Stomach (tissue), 19 donors: Measurements from ENCODE around the gene PRRC2C. TPM values are rescaled to one million over a fixed set of nuclear protein-coding genes. Genes with fewer than 3 reads are reported as not detected.
A peak's percentile ranks its signal among the peaks of the same experiment; 100 is the strongest.
"Not testable (repeated sequence)": the region's sequence is repeated elsewhere in the genome, so short reads cannot be mapped to it uniquely, and the experiment has no call there.

ENCODE experiments used
- DNase-seq, 2 donors: peaks; one replicate each; pipeline versions ENCODE4 v3.0.0 to v3.0.0-alpha.2; 2013 to 2019
- H3K27ac ChIP-seq, 5 donors: fragments of 200-600 bp in 4 of 5; sonication (generic) in 4 of 5; one replicate each; pipeline ENCODE4 v1.5.1; 2013 to 2019; ENCODE audit warnings: mild to moderate bottlenecking in 1 of 5, moderate library complexity in 1 of 5
- H3K27me3 ChIP-seq, 3 donors: fragments of 200-600 bp; sonication (generic); one replicate each; pipeline ENCODE4 v1.5.1; 2017 to 2019; ENCODE audit warnings: mixed run types in 1 of 3
- H3K36me3 ChIP-seq, 4 donors: fragments of 200-600 bp; sonication (generic); 1 replicate in 3 of 4; 2 replicates in 1 of 4; pipeline ENCODE4 v1.5.1; 2016 to 2019
- H3K4me1 ChIP-seq, 4 donors: fragments of 200-600 bp; sonication (generic); one replicate each; pipeline ENCODE4 v1.5.1; 2016 to 2019
- H3K4me3 ChIP-seq, 4 donors: fragments of 200-600 bp; sonication (generic) in 3 of 4; one replicate each; pipeline ENCODE4 v1.5.1; 2016 to 2019; ENCODE audit warnings: mild to moderate bottlenecking in 1 of 4
- H3K9me3 ChIP-seq, 4 donors: fragments of 200-600 bp; sonication (generic); one replicate each; pipeline ENCODE4 v1.5.1; 2016 to 2019
- EP300 ChIP-seq: sonication (generic); formaldehyde crosslinking; IDR thresholded peaks from one replicate; pipeline ENCODE4 v1.6.1; 2017; ENCODE audit warnings: antibody characterized with exemption
- POLR2A ChIP-seq, 4 donors: fragments of 450-650 bp; IDR thresholded peaks; one replicate each; pipeline ENCODE4 v1.6.1; 2016; ENCODE audit warnings: antibody characterized with exemption in 4 of 4, control low read depth in 2 of 4, mild to moderate bottlenecking in 1 of 4, moderate library complexity in 1 of 4
- POLR2AphosphoS5 ChIP-seq, 3 donors: sonication (generic); formaldehyde crosslinking; IDR thresholded peaks; one replicate each; pipeline ENCODE4 v1.6.1; 2016; ENCODE audit warnings: antibody characterized with exemption in 3 of 3
- WGBS, 5 donors: extraction: QIAGEN DNeasy Blood & Tissue Kit in 3 of 5; methylation state at CpG; one replicate each; pipeline versions ENCODE4 v1.1.5 to v1.1.7; 2013 to 2018; 5-methylcytosine and 5-hydroxymethylcytosine counted together
- intact Hi-C: fragments of 100-400 bp; cut with DNase I; formaldehyde crosslinking; loops from one replicate; pipeline ENCODE4 v1.15.1; 2023; ENCODE audit warnings: low total_unique reads
- long read RNA-seq, 10 donors: transcript quantifications; one replicate each; lab custom pipeline, GENCODE V29; 2026
- polyA plus RNA-seq, 3 donors: library from polyadenylated mRNA; stranded (reverse); fragments of 200-250 nt; gene quantifications; one replicate each; pipeline ENCODE4 v1.2.3, GENCODE V29; 2013
- total RNA-seq, 5 donors: library from RNA; depleted of rRNA; stranded (reverse); fragments of >200 nt; gene quantifications; one replicate each; pipeline versions ENCODE4 v1.1.0 to v1.2.3, GENCODE V29; 2014 to 2016
- TF ChIP-seq, protein P1 (sequence below), 7 experiments: fragments of 450-650 bp in 4 of 7; fragments of 200-600 bp in 3 of 7; sonication (generic) in 3 of 7; IDR thresholded peaks; one replicate each; pipeline ENCODE4 v1.5.1; 2016 to 2019; ENCODE audit warnings: antibody characterized with exemption in 7 of 7, control low read depth in 2 of 7, mild to moderate bottlenecking in 1 of 7
- donor health status: healthy with polysubstance abuse.
- donor health status: Bipolar disorder and iron deficiency.
- donor health status: healthy.

The PRRC2C gene
- 10 to 100 TPM; 44.9 to 99.3 (median 90.5) TPM for total RNA-seq
- polyA plus RNA-seq, result 100 to 1,000 TPM in 1 of 3 donors, 10 to 100 TPM in 2; 19.0 to 404 (median 35.9) TPM
- long read RNA-seq, donor 1, partial matches to known transcripts, result 7 of 7 reads
- long read RNA-seq, donor 1, other reads (novel, unspliced or antisense), result 0 of 7 reads
- long read RNA-seq, donor 2, partial matches to known transcripts, result 12 of 13 reads
- long read RNA-seq, donor 2, other reads (novel, unspliced or antisense), result 0 of 13 reads
- long read RNA-seq, donor 3, partial matches to known transcripts, result 32 of 35 reads
- long read RNA-seq, donor 3, other reads (novel, unspliced or antisense), result 0 of 35 reads
- long read RNA-seq, donor 4, result 0 reads
- long read RNA-seq, donor 5, partial matches to known transcripts, result 29 of 30 reads
- long read RNA-seq, donor 5, other reads (novel, unspliced or antisense), result 0 of 30 reads
- long read RNA-seq, donor 6, result 0 reads
- long read RNA-seq, donor 7, partial matches to known transcripts, result 28 of 28 reads
- long read RNA-seq, donor 7, other reads (novel, unspliced or antisense), result 0 of 28 reads
- long read RNA-seq, donor 8, partial matches to known transcripts, result 62 of 63 reads
- long read RNA-seq, donor 8, other reads (novel, unspliced or antisense), result 0 of 63 reads
- long read RNA-seq, donor 9, partial matches to known transcripts, result 47 of 50 reads
- long read RNA-seq, donor 9, other reads (novel, unspliced or antisense), result 0 of 50 reads
- long read RNA-seq, donor 10, partial matches to known transcripts, result 8 of 9 reads
- long read RNA-seq, donor 10, other reads (novel, unspliced or antisense), result 0 of 9 reads

DNA sequence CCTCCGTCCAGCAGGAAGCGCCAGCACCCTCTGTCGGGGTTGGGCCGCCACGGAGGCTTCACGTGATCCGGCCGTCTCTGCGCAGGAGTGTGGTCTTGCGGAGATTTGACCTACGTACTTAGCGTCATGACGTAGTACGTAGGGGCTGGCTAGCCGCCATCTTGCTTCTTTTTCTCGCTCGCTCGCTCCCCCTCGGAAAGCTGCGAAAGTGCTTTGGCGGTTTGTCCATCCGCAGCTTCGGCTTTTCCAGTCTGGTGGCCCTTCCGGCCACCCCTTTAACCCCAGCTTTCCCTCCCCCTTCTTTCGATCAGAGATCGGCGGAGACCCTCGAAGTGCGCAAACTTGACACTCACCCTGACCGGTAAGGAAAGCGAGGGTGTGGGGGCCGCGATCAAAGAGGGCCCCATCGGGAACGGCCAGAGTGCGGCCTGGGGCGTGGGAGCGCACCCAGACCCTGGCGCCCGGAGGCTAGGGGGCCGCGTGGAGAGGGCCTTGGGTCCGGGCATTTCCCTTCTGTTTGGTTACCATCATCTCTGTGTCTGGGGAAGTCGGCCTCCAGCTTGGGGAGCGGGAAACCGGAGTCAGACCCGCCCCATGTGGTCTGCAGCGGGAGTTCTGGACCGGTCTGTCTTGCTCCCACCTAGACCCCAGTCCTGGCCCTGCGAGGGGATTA, at the start of gene PRRC2C:
Gene PRRC2C (plus strand): TSS at position 156 of the 673 bp plus-strand sequence. CDS start 26,559 bp downstream, outside the sequence.
- intact Hi-C loops, result no loop called here
- WGBS, 5 donors, result 0 to 1% (median 0%) methylated on average over 20 to 50 of the region's 50 CpGs
- TF ChIP-seq EP300 (no peak), POLR2A (IDR thresholded peaks at IDR 0.05) (peak in 1 of 4 donors; percentile 25), POLR2AphosphoS5 (IDR thresholded peaks at IDR 0.05) (peak; percentile 83 to 96 (median 96))
- TF ChIP-seq, protein P1, sequence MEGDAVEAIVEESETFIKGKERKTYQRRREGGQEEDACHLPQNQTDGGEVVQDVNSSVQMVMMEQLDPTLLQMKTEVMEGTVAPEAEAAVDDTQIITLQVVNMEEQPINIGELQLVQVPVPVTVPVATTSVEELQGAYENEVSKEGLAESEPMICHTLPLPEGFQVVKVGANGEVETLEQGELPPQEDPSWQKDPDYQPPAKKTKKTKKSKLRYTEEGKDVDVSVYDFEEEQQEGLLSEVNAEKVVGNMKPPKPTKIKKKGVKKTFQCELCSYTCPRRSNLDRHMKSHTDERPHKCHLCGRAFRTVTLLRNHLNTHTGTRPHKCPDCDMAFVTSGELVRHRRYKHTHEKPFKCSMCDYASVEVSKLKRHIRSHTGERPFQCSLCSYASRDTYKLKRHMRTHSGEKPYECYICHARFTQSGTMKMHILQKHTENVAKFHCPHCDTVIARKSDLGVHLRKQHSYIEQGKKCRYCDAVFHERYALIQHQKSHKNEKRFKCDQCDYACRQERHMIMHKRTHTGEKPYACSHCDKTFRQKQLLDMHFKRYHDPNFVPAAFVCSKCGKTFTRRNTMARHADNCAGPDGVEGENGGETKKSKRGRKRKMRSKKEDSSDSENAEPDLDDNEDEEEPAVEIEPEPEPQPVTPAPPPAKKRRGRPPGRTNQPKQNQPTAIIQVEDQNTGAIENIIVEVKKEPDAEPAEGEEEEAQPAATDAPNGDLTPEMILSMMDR (IDR thresholded peaks at IDR 0.05), result peak in 4 of 7 experiments; percentile 67 to 94 (median 76)

DNA sequence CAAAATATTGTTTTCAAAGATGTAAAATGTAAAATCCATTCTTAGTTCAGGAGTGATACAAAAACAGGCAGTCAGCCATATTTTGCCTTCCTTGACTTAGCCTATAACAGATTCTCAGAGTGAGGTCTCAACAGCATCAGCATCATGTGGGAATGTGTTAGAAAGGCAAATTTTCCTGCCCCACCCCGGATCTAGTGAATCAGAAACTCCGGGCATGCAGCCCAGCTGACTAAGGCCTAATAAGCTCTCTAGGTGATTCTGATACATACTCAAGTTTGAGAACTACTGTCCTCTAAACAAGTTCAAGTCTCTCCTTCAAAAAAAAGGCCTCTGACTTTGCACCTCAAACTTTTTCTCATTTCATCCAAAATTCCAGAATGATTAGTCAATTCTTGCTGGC, 46.9 kb upstream of the PRRC2C start:
- Histone ChIP-seq H3K36me3 (no peaks in the 10 kb centered on the region), H3K27me3 (no peaks in the 10 kb centered on the region), H3K9me3 (no peaks in the 10 kb centered on the region), H3K4me1 (peaks cover 0 to 10% (median 2%) of the 10 kb centered on the region in 4 donors), H3K27ac (no peak overlapping the region), H3K4me3 (no peak overlapping the region)
- intact Hi-C loops, result no loop called here
- DNase-seq, result peak in 1 of 2 donors; percentile 54
- no peak for TF ChIP-seq POLR2AphosphoS5 (IDR thresholded peaks at IDR 0.05)
- TF ChIP-seq, protein P1 (IDR thresholded peaks at IDR 0.05), result no peak
- no peak for TF ChIP-seq POLR2A (IDR thresholded peaks at IDR 0.05)
- no peak for TF ChIP-seq EP300
- 30 to 50% (median 45%) methylated on average over 2 of the region's 2 CpGs for WGBS, 5 donors

More for the DNA sequence above, at the start of gene PRRC2C:
- H3K4me3 ChIP-seq, result peak within 1 kb of the TSS; percentile 59 to 97 (median 68)
- no peaks in the 10 kb centered on the region for H3K9me3 ChIP-seq
- peaks cover 33 to 50% (median 44%) of the 10 kb centered on the region in 4 donors for H3K4me1 ChIP-seq
- peaks cover 0 to 7% (median 0%) of the 10 kb centered on the region in 4 donors for H3K36me3 ChIP-seq
- peak; percentile 99 for DNase-seq
- no peaks in the 10 kb centered on the region for H3K27me3 ChIP-seq
- peak within 1 kb of the TSS; percentile 94 to 100 (median 99) for H3K27ac ChIP-seq

DNA sequence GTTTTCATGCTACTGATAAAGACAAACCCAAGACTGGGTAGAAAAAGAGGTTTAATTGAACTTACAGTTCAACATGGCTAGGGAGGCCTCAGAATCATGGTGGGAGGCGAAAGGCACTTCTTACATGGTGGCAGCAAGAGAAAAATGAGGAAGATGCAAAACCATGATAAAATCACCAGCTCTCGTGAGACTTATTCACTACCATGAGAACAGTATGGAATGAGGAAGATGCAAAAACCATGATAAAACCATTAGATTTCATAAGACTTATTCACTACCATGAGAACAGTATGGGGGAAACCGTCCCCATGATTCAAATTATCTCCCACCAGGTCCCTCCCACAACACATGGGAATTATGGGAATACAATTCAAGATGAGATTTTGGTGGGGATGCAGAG, 45.1 kb upstream of the PRRC2C start:
- H3K36me3 ChIP-seq, H3K27ac ChIP-seq, intact Hi-C loops, H3K27me3 ChIP-seq, H3K4me3 ChIP-seq, H3K4me1 ChIP-seq, H3K9me3 ChIP-seq, DNase-seq: not testable (repeated sequence)
- 82 to 93% (median 88%) methylated on average over 3 of the region's 3 CpGs for WGBS, 5 donors

DNA sequence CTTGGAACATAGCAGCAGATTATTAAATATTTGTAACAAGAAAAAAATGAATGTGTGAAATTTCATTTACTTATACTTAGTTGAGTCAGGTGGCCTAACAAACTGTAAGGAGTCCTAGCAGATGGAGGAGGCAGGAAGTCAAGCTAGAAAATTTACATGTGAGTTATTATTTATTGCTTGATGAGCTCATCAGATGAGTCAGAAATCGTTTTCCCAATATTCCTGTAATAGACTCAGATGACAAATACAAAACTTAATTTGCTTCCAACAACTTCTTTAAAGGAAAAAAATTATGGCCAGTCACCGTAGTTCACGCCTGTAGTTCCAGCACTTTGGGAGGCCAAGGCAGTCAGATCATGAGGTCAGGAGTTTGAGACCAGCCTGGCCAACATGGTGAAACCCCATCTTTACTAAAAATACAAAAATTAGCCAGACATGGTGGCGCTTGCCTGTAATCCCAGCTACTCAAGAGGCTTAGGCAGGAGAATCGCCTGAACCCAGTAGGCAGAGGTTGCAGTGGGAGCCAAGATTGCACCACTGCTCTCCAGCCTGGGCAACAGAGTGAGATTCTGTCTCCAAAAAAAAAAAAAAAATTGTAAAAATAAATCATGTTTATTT, 43.9 kb upstream of the PRRC2C start:
- H3K36me3 ChIP-seq, H3K27ac ChIP-seq, H3K9me3 ChIP-seq, DNase-seq, H3K4me3 ChIP-seq, H3K4me1 ChIP-seq, intact Hi-C loops, H3K27me3 ChIP-seq: not testable (repeated sequence)
- WGBS, 5 donors, result 76 to 86% (median 84%) methylated on average over 5 of the region's 5 CpGs

GRCh38 chr1:171446386-171446785, 38.9 kb upstream of the PRRC2C start:
- intact Hi-C loops, result no loop called here
- H3K4me3 ChIP-seq, result no peak overlapping the region
- TF ChIP-seq POLR2A (IDR thresholded peaks at IDR 0.05) (no peak), POLR2AphosphoS5 (IDR thresholded peaks at IDR 0.05) (no peak), EP300 (no peak)
- TF ChIP-seq, protein P1 (IDR thresholded peaks at IDR 0.05), result no peak
- no peaks in the 10 kb centered on the region for H3K9me3 ChIP-seq
- H3K4me1 ChIP-seq, result no peaks in the 10 kb centered on the region
- H3K27ac ChIP-seq, result no peak overlapping the region
- DNase-seq, result no peak
- H3K27me3 ChIP-seq, result no peaks in the 10 kb centered on the region
- no peaks in the 10 kb centered on the region for H3K36me3 ChIP-seq
